Activated CD4-positive, alpha-beta T cell treated with anti-CD3 and anti-CD28 coated beads, Interleukin-2, amount 10 ng/mL, durations not matched to agents 7 days and 5 days (primary cell): Measurements from ENCODE around the gene GABRB2. TPM values are rescaled to one million over a fixed set of nuclear protein-coding genes. Genes with fewer than 3 reads are reported as not detected.
"Not testable (repeated sequence)": the region's sequence is repeated elsewhere in the genome, so short reads cannot be mapped to it uniquely, and the experiment has no call there.

Experiments
- CTCF ChIA-PET: fragments of 350-600 bp; sonication (Branson Sonifier 250); formaldehyde crosslinking; loops from one replicate; lab custom pipeline; 2021; ENCODE audit warnings: antibody characterized with exemption; lab: Charles Lee
- POLR2A ChIA-PET: fragments of 350-600 bp; sonication (Branson Sonifier 250); formaldehyde crosslinking; loops from one replicate; lab custom pipeline; 2021; ENCODE audit warnings: antibody characterized with exemption; lab: Charles Lee
- DNase-seq: peaks from one replicate; pipeline ENCODE4 v3.0.0-alpha.2; 2020
- H3K27ac Mint-ChIP-seq: one replicate; pipeline ENCODE4 v1.8.0; 2021; ENCODE audit warnings: mild to moderate bottlenecking, moderate library complexity, mixed read lengths
- H3K27me3 Mint-ChIP-seq: one replicate; pipeline ENCODE4 v1.8.0; 2021; ENCODE audit warnings: mixed read lengths
- H3K36me3 Mint-ChIP-seq: one replicate; pipeline ENCODE4 v1.8.0; 2021; ENCODE audit warnings: low read depth, mixed read lengths
- H3K4me1 Mint-ChIP-seq: one replicate; pipeline ENCODE4 v1.8.0; 2021; ENCODE audit warnings: mixed read lengths
- H3K4me3 Mint-ChIP-seq: one replicate; pipeline ENCODE4 v1.8.0; 2021; ENCODE audit warnings: mild to moderate bottlenecking, moderate library complexity, mixed read lengths
- H3K9me3 Mint-ChIP-seq: one replicate; pipeline ENCODE4 v1.8.0; 2021; ENCODE audit warnings: mixed read lengths
- total RNA-seq, 2 experiments: library from RNA; stranded (reverse); gene quantifications; one replicate each; pipeline ENCODE4 v1.2.3, GENCODE V29; 2021

The GABRB2 gene
- total RNA-seq, 2 experiments from 2014 or later: not detected

DNA sequence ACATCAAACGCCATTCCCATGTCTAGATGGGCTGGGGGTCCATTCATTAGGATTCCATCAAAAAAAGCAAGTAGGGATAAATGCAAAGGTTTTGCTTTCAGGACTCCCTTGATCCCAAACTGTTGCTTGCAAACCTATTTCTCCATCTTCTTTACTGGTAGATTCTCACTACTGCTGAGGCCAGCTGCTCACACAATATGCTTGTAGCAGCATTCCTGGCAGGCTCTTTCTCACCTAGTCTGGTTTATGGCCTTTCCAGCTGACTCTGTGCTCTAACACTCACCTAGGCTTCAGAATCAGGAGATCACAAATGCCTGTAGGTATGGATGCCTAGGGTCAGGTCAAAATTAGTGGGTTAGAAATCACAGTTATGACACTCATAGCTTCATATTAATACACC lies 274.7 kb downstream of the GABRB2 start:
- no peaks in the 10 kb centered on the region for H3K36me3 Mint-ChIP-seq
- H3K27ac Mint-ChIP-seq: no peak overlapping the region
- H3K4me1 Mint-ChIP-seq: no peaks in the 10 kb centered on the region
- DNase-seq: no peak
- H3K27me3 Mint-ChIP-seq: no peaks in the 10 kb centered on the region
- ChIA-PET POLR2A (no interaction called here), CTCF (no interaction called here)
- H3K4me3 Mint-ChIP-seq: no peak overlapping the region
- peaks cover 5% of the 10 kb centered on the region for H3K9me3 Mint-ChIP-seq

DNA sequence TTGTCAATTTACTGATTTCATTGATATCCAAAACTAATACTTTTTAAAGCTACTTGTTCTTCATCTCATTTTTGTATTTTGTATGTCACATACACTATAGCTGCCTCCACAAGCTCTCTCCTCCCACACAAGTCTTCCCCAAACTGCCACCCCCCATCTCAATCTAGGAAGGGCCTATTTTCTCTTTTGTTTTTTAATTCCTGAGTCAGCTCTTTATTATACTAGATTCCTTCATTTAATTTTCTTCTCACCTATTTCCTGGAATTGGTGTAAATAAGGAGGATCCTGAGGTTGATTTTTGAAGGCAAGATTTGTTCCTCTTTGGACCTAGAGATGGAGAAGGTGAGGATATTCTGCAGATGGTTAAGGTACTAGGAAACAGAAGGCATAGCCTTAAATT lies 277.4 kb downstream of the GABRB2 start:
- Mint-ChIP-seq H3K4me3 (no peak overlapping the region), H3K4me1 (no peaks in the 10 kb centered on the region), H3K27ac (no peak overlapping the region), H3K27me3 (no peaks in the 10 kb centered on the region), H3K9me3 (peaks cover 5% of the 10 kb centered on the region), H3K36me3 (no peaks in the 10 kb centered on the region)
- ChIA-PET CTCF (no interaction called here), POLR2A (no interaction called here)
- no peak for DNase-seq

DNA sequence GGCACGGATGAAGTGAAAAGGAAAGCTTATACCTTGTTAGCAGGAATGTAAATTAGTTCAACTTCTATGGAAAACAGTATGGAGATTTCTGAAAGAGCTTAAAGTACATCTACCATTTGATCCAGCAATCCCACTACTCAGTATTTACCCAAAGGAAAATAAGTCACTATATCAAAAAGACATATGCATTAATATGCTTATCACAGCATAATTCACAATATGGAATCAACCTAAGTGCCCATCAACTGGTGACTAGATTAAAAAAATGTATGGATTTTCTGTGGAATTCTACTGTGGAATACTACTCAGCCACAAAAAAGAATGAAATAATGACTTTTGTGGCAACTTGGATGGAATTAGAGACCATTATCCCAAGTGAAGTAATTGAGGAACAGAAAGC lies 279.6 kb downstream of the GABRB2 start:
- CTCF ChIA-PET: no interaction called here

DNA sequence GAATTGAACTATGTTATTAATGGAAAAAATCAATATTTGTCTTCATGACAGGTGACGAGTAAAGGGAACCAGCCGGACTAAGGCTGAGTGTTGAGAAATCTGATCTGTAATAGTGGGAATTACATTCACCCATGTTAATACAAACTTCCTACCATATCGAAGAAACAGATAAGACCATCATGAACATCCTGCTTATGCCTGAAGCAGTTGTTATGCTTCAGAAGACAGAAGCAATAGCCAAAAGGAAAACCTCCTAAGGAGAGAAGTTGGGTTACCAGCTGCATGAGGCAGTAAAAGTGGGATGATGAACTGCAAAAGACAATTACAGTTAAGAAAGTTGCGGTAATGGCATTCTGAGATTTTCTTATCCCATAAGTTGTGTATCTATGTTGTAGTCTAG lies 281.5 kb downstream of the GABRB2 start:
- H3K4me3 Mint-ChIP-seq: no peak overlapping the region
- DNase-seq: no peak
- POLR2A ChIA-PET: no interaction called here
- peaks cover 3% of the 10 kb centered on the region for H3K9me3 Mint-ChIP-seq
- H3K27ac Mint-ChIP-seq: no peak overlapping the region
- no peaks in the 10 kb centered on the region for H3K4me1 Mint-ChIP-seq
- no peaks in the 10 kb centered on the region for H3K27me3 Mint-ChIP-seq
- CTCF ChIA-PET: no interaction called here
- H3K36me3 Mint-ChIP-seq: no peaks in the 10 kb centered on the region

More for the DNA sequence above, 279.6 kb downstream of the GABRB2 start:
- peaks cover 5% of the 10 kb centered on the region for H3K9me3 Mint-ChIP-seq
- DNase-seq: no peak
- H3K27ac Mint-ChIP-seq: no peak overlapping the region
- no peaks in the 10 kb centered on the region for H3K4me1 Mint-ChIP-seq
- no peaks in the 10 kb centered on the region for H3K27me3 Mint-ChIP-seq
- POLR2A ChIA-PET: no interaction called here
- no peak overlapping the region for H3K4me3 Mint-ChIP-seq
- H3K36me3 Mint-ChIP-seq: no peaks in the 10 kb centered on the region

DNA sequence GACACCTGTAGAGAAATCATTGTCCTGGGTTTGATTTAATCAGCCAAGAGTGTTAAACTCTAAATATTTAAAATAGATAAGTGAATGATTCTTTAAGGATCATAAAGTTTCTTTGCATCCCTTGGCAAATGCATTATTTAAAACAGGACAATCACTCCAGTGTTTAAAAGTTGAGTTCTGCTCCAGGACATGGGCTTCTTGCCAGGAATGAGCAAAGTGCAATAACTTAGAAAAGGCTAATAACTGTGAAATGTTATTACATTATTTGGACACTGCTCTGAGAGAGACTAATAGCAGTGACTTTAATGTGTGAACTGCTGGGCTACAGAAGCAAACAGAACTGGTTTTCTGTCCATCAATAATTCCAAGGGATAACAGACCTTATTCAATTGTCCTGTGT lies 283.3 kb downstream of the GABRB2 start:
- Mint-ChIP-seq H3K4me3 (no peak overlapping the region), H3K4me1 (no peaks in the 10 kb centered on the region), H3K9me3 (no peaks in the 10 kb centered on the region), H3K36me3 (no peaks in the 10 kb centered on the region), H3K27me3 (no peaks in the 10 kb centered on the region), H3K27ac (no peak overlapping the region)
- ChIA-PET POLR2A (no interaction called here), CTCF (no interaction called here)
- DNase-seq: no peak

DNA sequence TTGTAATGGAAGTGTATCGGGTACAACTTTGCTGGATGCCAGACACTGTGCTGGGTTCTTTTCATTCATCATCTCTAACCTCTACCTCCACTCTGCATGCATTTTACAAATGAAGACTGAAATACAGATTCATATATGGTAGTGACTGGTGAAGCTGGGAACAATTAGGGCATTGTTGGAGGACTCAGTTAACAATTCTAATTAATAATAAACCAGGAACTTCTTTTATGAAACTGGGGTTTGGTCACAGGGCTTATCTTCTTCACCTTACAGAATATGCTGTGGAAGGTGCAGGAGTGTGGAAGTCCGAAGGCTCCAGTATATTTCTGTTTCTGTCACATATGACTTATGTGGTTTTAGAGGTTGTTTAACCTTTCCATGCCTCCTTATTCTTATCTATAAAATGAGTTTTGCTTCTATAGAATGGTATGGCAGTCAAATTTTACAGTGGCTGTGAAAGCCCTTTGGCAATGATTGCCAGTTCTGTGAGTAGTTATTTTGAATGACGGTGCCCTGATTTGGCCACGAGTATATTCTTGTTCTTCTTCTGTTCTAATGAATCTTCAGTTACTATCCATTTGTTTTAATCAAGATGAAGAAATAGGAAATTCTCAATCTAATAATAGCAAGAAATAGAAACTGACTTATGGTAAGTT lies 284.7 kb downstream of the GABRB2 start:
- DNase-seq: no peak
- Mint-ChIP-seq H3K4me3 (no peak overlapping the region), H3K27ac (no peak overlapping the region), H3K4me1 (no peaks in the 10 kb centered on the region), H3K36me3 (no peaks in the 10 kb centered on the region), H3K9me3 (no peaks in the 10 kb centered on the region), H3K27me3 (no peaks in the 10 kb centered on the region)
- POLR2A ChIA-PET: no interaction called here
- CTCF ChIA-PET: no interaction called here

DNA sequence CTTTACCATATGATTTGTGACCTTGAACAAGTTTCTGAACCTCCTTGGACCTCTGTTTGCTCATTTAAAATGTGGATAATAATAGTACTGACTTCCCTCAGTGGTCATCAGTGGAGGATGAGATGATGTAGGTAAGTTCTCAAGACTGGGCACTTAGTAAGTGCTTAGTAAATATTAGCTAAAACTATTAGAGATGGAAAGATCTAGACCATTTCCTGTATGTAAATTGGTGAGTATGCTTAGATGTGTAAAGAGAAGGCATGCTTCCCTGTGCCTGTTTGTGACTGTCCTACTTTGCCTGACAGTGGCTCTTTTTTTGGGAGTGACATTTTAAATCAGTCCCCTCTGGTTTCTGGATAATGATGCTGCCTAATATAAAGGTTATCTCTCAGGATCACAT lies 288.1 kb downstream of the GABRB2 start:
- H3K27me3 Mint-ChIP-seq: no peaks in the 10 kb centered on the region
- POLR2A ChIA-PET: no interaction called here
- H3K27ac Mint-ChIP-seq: no peak overlapping the region
- CTCF ChIA-PET: no interaction called here
- no peaks in the 10 kb centered on the region for H3K36me3 Mint-ChIP-seq
- H3K4me3 Mint-ChIP-seq: no peak overlapping the region
- no peaks in the 10 kb centered on the region for H3K4me1 Mint-ChIP-seq
- no peak for DNase-seq
- H3K9me3 Mint-ChIP-seq: no peaks in the 10 kb centered on the region

DNA sequence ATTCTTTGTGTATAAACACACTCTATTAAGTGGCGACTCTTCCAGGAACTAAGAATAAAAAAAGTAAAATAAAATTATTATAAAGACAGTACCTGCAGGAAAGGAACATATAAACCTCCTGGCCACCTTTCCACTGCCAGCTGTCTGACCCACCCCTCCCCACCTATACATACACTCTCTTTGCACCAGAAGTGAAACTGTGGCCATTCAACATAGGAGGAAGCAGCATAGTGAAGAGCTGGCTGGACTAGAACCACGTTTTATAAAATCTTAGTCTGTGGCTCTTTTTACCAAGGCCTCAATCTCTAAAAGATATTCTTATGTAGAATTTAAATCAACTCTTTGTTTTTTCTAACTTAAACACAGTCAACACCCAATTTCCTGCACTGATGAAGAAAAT lies 289.6 kb downstream of the GABRB2 start:
- H3K4me3 Mint-ChIP-seq: no peak overlapping the region
- H3K36me3 Mint-ChIP-seq: no peaks in the 10 kb centered on the region
- ChIA-PET POLR2A (no interaction called here), CTCF (no interaction called here)
- no peaks in the 10 kb centered on the region for H3K27me3 Mint-ChIP-seq
- no peak for DNase-seq
- no peaks in the 10 kb centered on the region for H3K9me3 Mint-ChIP-seq
- no peaks in the 10 kb centered on the region for H3K4me1 Mint-ChIP-seq
- H3K27ac Mint-ChIP-seq: no peak overlapping the region

DNA sequence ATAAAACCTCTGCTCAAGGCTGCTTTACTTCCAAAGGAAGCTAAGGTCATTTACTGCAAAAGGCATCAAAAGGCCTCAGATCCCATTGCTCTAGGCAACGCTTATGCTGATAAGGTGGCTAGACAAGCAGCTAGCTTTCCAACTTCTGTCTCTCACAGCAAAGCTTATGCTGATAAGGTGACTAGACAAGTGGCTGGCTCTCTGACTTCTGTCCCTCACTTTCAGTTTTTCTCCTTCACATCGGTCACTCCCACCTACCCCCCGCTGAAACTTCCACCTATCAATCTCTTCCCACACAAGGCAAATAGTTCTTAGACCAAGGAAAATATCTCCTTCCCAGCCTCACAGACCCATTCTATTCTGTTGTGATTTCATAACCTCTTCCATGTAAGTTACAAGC lies 293.6 kb downstream of the GABRB2 start:
- CTCF ChIA-PET, DNase-seq, H3K9me3 Mint-ChIP-seq, H3K4me1 Mint-ChIP-seq, H3K4me3 Mint-ChIP-seq, POLR2A ChIA-PET, H3K27me3 Mint-ChIP-seq, H3K27ac Mint-ChIP-seq, H3K36me3 Mint-ChIP-seq: not testable (repeated sequence)

DNA sequence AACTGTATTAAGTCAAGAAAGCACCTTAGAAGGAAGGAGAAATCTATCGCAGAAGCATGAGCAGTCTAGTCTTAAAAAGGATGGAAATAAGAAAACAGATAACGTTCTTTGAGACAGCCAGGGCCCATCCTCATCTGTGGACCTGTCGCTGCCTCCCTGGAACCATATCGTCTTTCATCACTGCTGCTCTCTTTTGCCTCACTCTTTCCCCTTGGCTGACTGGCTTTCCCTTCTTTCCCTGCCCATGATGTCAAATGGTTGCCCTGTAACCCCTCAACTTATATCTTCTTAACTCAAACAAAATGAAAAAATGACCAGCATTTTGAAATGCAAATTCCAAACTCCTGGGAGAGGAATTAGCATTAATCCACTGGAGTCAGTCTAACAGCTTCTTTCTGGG lies 299.8 kb downstream of the GABRB2 start:
- Mint-ChIP-seq H3K4me1 (no peaks in the 10 kb centered on the region), H3K9me3 (no peaks in the 10 kb centered on the region), H3K4me3 (no peak overlapping the region), H3K36me3 (no peaks in the 10 kb centered on the region), H3K27ac (no peak overlapping the region), H3K27me3 (no peaks in the 10 kb centered on the region)
- no peak for DNase-seq
- POLR2A ChIA-PET: no interaction called here
- CTCF ChIA-PET: no interaction called here

DNA sequence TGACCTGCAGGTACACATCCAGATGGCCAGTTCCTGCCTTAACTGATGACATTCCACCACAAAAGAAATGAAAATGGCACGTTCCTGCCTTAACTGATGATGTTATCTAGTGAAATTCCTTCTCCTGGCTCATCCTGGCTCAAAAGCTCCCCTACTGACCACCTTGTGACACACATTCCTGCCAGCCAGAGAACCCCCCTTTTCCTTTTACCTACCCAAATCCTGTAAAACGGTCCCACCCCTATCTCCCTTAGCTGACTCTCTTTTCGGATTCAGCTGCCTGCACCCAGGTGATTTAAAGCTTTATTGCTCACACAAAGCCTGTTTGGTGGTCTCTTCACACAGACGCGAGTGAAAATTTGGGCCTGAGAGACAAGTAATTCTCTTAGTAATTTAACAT lies 300.7 kb downstream of the GABRB2 start:
- H3K36me3 Mint-ChIP-seq, H3K4me3 Mint-ChIP-seq, CTCF ChIA-PET, H3K4me1 Mint-ChIP-seq, H3K9me3 Mint-ChIP-seq, POLR2A ChIA-PET, DNase-seq, H3K27me3 Mint-ChIP-seq, H3K27ac Mint-ChIP-seq: not testable (repeated sequence)

Other genes starting within 250 kb of the GABRB2 start
- gene GABRA6, start 139.0 kb upstream of the GABRB2 start, total RNA-seq: not detected